Fibroblast of the aortic adventitia (primary cell): ENCODE measurements around the gene BSG. TPM values are rescaled to one million over a fixed set of nuclear protein-coding genes. Genes with fewer than 3 reads are reported as not detected.
A peak's percentile ranks its signal among the peaks of the same experiment; 100 is the strongest.

Source experiments
- DNase-seq: peaks from one replicate; pipeline ENCODE4 v3.0.0-alpha.2; 2010; ENCODE audit warnings: low read depth
- H3K4me3 ChIP-seq: 2 replicates; pipeline ENCODE4 v1.5.1; 2011; ENCODE audit warnings: low read depth, mild to moderate bottlenecking, control low read depth, low read length, moderate library complexity
- total RNA-seq: library from RNA; depleted of rRNA; stranded (reverse); fragments of >200 nt; gene quantifications from 2 replicates; pipeline ENCODE4 v1.2.3, GENCODE V29; 2012; ENCODE audit warnings: low replicate concordance
- TF ChIP-seq, protein P1 (sequence below): IDR thresholded peaks from 2 replicates; pipeline ENCODE4 v1.5.1; 2011; ENCODE audit warnings: mild to moderate bottlenecking, low read length, control low read depth, inconsistent platforms; ENCODE audit not compliant: insufficient read depth

The BSG gene
- total RNA-seq, 1 donor = 239 TPM

DNA sequence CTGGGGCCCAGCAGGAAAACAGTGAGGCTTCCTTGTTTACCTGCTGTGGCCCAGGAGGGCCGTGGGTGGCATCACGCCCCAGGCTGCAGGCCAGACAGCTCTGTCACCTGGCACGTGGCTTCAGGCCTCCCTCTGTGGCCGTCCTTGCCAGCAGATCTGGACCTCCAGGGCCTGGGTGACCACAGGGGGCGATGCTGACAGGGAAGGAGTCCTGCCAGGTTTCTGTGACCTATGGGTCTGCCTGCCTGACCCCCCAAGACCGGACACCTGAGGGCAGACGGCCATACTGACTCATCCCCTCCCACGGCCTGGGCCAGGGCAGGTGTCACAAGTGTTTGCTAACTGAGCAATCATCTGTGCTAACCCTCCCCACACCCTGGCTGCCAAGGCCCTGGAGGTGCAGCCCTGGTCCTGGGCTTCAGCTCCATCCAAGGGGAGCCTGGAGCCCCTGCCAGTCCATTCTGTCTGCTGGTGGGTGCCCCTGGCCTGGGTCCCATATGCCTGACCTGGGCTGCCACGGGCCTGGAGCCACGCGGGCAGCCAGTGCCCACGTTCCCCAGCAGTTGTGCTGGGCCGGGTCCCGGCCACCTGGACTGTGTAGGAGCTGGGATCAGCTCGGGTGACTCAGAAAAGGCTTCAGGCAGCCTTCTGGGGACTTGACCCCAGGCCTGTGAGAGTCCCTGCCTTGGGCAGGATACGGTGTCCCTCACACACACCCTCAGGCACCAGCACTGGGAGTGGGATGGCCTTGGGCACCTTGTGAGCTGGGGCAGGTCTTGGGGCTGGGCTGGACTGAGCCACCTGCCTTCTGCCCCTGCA is 37.2 kb upstream of the BSG start:
- DNase-seq = no peak
- TF ChIP-seq, protein P1, sequence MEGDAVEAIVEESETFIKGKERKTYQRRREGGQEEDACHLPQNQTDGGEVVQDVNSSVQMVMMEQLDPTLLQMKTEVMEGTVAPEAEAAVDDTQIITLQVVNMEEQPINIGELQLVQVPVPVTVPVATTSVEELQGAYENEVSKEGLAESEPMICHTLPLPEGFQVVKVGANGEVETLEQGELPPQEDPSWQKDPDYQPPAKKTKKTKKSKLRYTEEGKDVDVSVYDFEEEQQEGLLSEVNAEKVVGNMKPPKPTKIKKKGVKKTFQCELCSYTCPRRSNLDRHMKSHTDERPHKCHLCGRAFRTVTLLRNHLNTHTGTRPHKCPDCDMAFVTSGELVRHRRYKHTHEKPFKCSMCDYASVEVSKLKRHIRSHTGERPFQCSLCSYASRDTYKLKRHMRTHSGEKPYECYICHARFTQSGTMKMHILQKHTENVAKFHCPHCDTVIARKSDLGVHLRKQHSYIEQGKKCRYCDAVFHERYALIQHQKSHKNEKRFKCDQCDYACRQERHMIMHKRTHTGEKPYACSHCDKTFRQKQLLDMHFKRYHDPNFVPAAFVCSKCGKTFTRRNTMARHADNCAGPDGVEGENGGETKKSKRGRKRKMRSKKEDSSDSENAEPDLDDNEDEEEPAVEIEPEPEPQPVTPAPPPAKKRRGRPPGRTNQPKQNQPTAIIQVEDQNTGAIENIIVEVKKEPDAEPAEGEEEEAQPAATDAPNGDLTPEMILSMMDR = peak; percentile 4
- no peak overlapping the region for H3K4me3 ChIP-seq

DNA sequence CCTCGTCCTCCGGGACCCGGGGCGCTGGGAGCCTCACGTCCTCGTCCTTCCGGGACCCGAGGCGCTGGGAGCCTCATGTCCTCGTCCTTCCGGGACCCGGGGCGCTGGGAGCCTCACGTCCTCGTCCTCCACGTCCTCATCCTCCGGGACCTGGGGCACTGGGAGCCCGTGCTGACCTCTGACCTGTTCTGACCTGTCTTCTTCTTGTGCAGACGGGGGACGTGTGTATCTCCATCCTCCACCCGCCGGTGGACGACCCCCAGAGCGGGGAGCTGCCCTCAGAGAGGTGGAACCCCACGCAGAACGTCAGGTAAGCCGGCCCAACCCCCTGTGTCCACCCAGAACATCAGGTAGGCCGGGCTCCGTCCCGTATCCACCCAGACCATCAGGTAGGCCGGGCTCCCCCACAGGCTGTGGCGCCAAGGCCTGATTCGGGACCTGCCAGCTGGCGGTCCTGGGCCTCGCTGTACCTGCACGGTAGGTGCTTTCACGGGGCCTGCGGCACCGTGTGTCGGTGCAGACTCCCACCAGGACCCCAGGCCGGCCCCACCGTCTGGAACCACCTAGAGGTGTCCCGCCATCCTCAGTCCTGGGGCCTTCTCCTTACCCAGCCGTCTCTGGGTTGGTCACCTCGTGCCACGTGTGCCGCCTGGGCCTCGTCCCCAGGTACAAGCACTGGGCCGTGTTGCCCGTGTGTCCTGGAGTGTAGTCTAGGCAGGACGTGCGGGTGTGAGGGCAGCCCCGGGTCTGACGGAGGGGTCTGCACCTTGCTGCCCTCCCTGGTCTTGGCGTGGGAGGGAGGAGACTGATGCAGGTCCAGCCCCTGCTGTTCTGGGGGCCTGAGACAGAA is 36.1 kb upstream of the BSG start:
- no peak for DNase-seq
- TF ChIP-seq, protein P1 = no peak
- H3K4me3 ChIP-seq = no peak overlapping the region

DNA sequence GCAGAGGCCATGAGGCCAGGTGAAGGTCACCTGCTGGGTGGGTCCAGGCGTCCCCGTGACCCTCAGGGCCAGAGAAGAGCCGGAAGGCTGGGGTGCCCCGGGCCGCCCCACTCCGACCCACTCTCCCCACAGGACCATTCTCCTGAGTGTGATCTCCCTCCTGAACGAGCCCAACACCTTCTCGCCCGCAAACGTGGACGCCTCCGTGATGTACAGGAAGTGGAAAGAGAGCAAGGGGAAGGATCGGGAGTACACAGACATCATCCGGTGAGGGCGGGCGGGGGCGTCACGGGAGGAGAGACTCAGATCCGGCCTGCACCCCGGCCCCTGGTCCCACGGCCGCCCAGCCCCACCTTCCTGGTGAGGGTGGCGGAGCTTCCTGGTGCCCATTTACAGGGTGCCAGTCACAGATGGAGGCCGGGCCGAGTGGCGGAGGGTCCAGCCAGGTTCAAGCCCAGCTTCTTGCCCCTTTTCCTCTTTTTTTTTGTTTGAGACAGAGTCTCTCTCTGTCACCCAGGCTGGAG is 35.5 kb upstream of the BSG start:
- DNase-seq = no peak
- TF ChIP-seq, protein P1 = no peak

DNA sequence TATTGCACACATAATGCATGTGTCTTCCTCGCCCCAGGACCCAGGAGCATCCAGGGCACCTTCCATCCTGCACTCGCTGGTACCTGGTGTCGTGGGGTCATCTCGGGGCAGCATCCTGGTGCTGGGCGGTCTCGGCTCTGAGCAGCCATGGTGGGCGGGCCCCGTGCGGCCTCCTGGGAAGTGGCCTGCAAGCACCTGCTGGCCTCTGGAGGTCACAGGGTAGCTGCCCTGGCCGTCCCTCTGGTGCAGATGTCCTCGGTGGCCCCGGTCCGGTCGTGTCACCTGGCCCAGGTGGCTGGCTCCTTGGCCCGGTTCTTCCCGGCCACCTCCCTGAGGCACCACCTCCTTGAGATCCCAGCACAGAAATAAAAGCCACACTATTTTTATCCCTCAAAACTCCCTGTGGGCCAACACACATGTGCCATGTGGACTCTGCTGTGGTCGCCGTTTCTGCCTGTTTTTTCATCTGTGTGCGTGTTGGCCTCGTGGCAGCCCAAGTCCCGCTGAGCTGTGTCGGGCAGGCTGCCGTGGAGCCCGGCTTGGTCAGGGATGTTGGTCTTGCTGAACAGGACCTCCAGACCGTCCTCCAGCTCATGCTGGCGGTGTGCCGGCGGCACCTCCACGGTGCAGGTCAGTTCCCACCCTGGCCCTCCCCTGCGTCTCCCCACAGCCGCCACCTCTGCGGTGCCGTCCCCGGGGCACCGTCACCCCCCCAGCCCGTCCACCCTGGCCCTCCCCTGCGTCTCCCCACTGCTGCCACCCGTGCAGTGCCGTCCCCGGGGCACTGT is 33.6 kb upstream of the BSG start:
- no peak overlapping the region for H3K4me3 ChIP-seq
- TF ChIP-seq, protein P1 = no peak
- no peak for DNase-seq

More for the DNA sequence above, 35.5 kb upstream of the BSG start:
- H3K4me3 ChIP-seq = no peak overlapping the region

DNA sequence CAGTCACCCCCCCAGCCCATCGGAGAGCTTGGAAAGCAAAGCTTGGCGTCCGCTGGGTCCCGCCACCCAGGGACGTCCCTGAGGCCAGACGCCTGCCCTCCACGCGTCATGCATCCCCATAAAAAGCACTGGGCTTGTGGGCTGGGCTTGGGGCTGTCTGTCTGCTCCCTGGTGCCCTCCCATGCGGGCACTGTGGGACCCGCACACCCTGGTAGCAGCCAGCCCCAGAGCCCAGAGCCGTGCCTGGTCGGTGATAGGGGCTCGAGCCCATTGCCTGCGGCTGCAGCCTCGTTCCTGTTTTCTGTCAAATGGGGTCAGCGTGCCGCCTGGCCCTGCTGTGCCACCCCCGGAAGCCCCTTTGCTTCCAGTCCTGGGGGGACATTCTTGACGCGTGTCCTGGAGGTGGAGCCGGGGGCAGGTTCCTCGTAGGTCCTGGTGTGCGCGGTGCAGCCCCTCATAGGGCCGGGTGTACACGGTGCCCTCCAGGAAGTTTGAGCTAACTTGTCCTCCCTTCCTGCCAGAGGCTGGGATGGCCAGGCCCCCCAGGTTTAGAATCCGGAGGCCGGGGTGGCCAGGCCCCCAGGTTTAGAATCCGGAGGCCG is 32.9 kb upstream of the BSG start:
- no peak for DNase-seq
- TF ChIP-seq, protein P1 = no peak
- no peak overlapping the region for H3K4me3 ChIP-seq
